SK-N-MC (cell line): ENCODE measurements around the gene ACVR1B.

Source experiments
- EZH2 ChIP-seq: fragments of 200-600 bp; sonication (generic); IDR thresholded peaks from one replicate; pipeline ENCODE4 v1.6.1; 2017; ENCODE audit warnings: antibody characterized with exemption
- FOXP2 ChIP-seq: optimal IDR thresholded peaks from 2 replicates; pipeline ENCODE3; 2011; ENCODE audit warnings: mild to moderate bottlenecking, moderate library complexity; ENCODE audit not compliant: insufficient read depth; ENCODE audit errors: extremely low read length, control extremely low read depth
- POLR2AphosphoS5 ChIP-seq: IDR thresholded peaks from 2 replicates; pipeline ENCODE4 v1.6.1; 2012; ENCODE audit warnings: mild to moderate bottlenecking, low read depth, low read length, borderline replicate concordance

DNA sequence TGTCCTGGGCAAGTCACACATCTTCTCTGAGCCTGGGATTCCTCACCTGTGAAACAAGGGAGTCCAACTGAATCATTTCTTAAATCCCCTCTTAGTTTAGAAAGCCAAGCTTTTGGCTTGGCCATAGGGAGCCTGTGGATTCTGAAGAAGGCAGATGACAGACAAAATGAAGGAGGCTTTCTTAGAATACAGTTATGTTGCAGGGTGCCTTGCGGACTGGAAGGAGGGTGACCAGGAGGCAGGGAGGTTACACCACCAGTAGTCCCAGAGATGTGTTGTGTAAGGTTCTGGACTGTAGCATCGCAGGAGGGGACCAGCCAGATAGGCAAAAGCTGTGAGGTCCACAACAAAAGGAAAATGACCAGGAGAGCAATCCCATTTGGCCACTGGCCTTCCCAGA is 8.2 kb upstream of the ACVR1B start:
- TF ChIP-seq POLR2AphosphoS5 (no peak), EZH2 (no peak), FOXP2 (no peak)
